Erythroblast (primary cell): ENCODE measurements around the gene ABLIM2.

ENCODE experiments used
- GATA1 ChIP-seq: IDR thresholded peaks from 2 replicates; pipeline ENCODE4 v1.6.1; 2011; ENCODE audit warnings: low read depth, mild to moderate bottlenecking, control low read depth, low read length, moderate library complexity
- POLR2A ChIP-seq: IDR thresholded peaks from 2 replicates; pipeline ENCODE4 v1.6.1; 2011; ENCODE audit warnings: mild to moderate bottlenecking, low read length

DNA sequence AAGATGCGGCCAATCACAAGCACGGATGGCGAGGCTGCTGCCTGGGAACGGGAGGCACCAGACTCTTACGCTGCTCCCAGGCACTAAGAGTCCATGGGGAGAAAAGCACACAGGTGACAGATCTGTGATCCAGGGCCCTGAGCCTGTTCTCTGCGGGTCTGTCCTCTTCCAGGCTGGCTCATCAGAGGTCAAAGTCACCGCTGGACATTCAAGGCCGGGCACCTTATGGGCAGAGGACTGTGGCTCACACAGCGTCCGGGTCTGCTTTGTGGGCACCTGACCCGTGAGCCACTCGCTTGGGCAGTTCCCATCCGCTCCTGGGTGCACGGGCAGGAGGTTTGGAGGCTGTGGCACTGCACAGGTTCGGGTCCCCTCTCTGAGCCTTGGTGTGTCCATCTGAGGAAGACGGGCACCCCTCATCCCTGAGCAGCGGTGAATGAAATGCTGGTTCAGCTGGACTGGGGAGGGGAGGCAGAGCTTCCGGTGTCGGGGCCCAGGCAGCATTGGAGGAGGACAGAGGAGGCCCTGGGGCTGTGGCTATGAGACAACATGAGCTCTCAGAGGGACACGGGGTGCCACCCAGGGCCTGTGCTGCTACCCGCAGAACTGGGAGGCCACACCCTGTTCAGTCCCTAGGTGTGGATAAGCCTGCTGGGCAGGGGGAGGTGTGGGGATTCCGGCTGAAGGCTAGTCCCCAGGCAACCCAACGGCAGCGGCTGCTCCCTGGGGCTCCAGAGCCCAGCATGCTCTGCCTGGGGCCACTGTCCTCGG is 157.7 kb downstream of the ABLIM2 start:
- TF ChIP-seq POLR2A (no peak), GATA1 (no peak)
